Stimulated activated CD8-positive, alpha-beta memory T cell treated with anti-CD3 and anti-CD28 coated beads, Interleukin-7, amount 100 ng/mL, for 1 hour (primary cell): ENCODE measurements around the gene DUSP6.
A peak's percentile ranks its signal among the peaks of the same experiment; 100 is the strongest.

Source experiments
- DNase-seq, 2 donors: peaks; one replicate each; pipeline ENCODE4 v3.0.0-alpha.2; 2020; ENCODE audit warnings: low read depth in 2 of 2

DUSP6 gene, protein sequence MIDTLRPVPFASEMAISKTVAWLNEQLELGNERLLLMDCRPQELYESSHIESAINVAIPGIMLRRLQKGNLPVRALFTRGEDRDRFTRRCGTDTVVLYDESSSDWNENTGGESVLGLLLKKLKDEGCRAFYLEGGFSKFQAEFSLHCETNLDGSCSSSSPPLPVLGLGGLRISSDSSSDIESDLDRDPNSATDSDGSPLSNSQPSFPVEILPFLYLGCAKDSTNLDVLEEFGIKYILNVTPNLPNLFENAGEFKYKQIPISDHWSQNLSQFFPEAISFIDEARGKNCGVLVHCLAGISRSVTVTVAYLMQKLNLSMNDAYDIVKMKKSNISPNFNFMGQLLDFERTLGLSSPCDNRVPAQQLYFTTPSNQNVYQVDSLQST

DNA sequence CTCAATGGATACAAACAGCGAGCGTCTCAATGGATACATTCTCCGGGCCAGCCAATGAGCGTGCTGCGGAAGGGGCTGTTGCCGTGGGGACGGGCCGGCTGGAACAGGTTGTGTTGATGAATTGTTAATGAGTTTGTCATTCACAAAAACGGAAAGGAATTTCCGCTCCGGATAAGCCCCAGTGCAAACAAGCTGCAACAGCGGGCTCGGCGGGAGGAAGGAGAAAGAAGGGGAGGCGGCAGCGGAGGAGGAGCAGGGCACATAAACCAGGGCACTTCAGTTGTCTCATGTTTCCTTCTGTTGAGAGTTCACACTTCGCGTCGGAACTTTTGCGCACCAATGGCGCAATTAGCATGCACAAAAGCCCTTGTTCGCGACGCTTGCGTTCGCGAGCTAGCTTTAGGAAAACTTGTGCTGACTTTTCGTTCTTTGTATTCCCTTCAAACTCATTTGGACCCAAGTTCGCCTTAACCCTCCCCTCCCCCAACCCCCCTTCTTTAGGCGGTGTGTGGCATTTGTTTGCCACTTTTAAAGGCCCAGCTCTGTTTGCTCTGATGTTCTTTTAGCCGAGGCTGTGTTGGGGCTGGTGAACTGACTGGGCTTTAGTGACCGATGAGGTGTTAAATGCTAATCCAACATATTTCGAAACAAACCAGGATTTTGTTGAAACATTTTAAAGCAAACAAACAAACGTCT lies at the start of gene DUSP6:
Gene DUSP6, minus strand, starts transcription at position 10 of the 696 bp plus-strand sequence. CDS start 462 bp downstream, outside the sequence.
- peak; percentile 55 to 66 for DNase-seq

DNA sequence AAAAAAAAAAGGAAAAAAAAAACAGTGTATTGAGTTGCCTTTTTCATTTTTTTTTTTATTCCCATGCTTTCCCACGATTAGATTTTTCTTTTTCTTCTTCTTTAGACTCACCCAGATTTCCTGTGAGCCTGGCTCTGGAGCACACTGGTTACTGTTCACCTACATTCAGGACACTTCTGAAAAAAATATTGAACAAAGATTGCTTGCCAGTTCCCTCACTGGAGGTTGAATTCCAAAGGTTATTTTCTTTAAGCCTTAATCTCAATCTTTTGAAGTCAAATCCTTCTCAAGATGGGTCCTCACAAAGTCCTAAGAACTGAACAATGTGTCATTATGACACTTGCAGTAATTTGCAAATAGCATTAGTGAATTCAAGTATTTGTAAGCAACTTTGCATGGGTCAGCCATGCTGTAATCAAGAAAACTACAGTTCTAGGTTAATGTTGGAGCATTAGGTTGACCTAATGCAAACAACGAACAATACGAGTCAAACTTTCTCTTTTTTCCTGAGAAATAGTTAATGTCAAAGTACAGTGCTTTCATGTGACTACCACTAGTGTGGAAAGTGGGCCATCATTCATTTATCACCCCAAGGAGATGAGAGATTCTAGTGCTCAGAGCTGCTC lies 49.2 kb upstream of the DUSP6 start:
- DNase-seq, result no peak

GRCh38 chr12:89400415-89400814 lies 48.1 kb upstream of the DUSP6 start:
- DNase-seq, result no peak

GRCh38 chr12:89395712-89396111 lies 43.4 kb upstream of the DUSP6 start:
- no peak for DNase-seq

- no peak for DNase-seq
Measured at GRCh38 chr12:89393551-89394121, 41.3 kb upstream of the DUSP6 start.

- no peak for DNase-seq
Measured at GRCh38 chr12:89392391-89392790, 40.1 kb upstream of the DUSP6 start.

DNA sequence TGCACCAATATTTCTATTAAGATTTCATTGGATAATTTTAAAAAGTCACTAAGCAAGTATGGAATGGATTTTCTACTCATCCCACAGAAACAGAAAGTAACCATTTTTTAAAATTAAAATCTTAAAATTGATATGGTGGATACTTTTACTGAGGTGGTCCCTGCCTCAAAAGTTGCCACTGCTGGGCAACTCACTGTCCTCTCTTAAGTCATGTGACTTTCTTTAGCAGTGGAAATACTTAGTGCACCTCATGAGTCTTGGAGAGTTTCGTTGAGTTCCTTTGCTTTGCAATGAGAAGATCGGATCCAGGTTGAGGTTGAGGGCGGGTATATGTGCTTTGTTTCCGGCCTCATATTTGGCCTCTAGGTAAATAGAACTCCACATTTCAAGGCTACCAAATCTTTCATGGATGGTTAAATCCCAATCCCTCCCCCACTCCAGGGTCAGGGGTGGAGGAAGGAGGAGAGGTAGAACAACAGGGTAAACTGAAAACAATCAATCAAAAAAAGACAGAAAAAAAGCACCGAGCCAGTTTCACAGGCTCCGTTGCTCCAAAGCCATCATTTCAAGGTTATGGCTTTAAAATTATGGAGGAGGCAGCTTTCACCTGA lies 39.5 kb upstream of the DUSP6 start:
- no peak for DNase-seq

DNA sequence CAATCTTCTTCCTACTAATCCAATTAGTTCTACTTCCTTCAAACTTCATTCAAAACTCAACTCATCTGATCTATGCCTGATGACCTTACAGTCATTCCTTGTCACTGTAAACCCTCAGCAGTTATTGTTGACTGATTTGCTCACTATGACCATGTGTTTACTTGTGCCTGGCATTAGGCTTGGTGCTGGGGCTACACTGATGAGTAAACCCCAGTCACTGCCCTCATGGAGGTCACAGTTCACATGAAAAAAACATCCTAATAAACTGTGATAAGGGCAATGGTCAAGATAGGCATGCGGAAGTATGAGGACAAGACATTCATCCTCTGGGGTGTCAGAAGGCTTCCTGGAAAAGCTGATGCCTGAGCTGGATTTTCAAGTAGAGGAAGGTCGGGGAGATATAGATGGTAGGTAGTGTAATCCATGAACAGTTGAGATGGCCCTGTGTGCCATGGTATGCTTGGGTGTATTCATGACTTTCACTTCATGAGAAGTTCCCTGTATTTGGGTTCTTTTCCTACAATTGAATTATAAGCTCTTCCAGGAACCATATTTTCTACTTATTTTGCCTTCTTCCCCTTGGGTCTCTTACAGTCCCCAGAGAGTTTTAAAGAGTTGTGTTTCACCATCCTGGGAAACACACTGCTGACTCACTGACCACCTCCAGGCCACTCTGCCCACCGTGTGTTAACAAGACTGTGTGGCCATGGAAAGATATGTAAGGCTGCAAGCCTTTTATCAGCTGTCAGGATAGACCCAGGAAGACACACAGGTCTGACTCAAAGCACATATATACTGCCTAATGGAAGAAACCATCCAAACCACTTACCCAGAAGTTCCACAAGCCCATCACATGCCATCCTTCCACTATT lies 38.7 kb upstream of the DUSP6 start:
- DNase-seq, result no peak

GRCh38 chr12:89389755-89390661 lies 37.7 kb upstream of the DUSP6 start:
- no peak for DNase-seq

- DNase-seq, result no peak
Measured at GRCh38 chr12:89386138-89386537, 33.8 kb upstream of the DUSP6 start.

GRCh38 chr12:89384807-89385206 lies 32.5 kb upstream of the DUSP6 start:
- no peak for DNase-seq

GRCh38 chr12:89384050-89384758 lies 31.9 kb upstream of the DUSP6 start:
- no peak for DNase-seq

DNA sequence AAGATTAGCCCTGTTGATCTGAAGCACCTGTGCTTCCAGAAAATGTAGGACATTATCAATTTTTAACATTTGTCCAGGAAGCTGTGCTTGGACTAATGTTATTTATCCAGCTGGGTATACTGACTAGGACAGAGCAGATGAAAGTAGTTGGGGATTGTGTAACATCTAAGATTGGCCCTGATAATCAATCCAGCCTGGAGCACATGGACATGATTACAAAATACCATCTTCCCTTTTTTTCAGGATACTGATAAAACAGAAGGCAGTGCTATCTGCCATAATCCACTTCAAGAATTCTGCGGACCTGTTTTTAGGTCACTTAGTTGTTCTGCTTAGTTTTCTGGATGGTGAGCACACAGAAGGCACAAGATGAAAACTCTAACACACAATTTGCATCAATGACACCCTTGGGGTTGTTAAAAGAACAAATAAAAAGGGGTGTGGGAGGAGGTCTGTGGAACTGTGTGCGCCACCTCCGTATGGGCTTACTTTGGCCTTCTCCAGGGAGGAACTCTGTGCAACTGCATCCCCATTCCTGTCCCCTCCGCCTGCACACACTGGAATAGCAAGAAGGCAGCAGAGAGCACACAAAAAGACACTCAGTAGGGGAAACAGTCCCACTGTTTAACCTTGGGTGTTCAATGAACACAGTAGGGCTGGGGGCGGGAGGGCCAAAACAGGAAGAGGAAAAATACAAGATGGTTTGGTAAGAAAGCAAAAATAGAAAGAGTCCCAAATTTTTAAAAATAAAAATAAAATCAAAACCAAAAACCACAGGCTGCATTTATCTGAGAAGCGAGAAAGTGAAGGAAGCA lies 31.1 kb upstream of the DUSP6 start:
- no peak for DNase-seq

DNA sequence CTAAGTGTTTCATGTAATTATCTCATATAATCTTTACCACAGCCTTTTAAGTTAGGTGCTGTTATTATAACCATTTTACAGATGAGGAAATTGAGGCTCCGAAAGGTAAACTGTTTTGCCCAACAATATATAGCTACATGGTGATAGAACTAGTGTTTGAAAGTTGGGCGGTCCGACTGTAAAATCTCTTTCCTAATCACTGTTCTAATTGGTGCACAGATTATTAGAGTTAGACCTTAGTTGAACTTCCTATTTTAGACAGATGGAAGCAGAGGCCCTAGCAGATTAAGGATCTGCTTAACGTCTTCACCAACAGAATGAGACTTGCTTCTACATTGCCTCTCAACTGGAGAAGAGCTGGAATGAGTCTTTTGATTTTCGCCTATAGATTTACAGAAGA lies 30.0 kb upstream of the DUSP6 start:
- no peak for DNase-seq

DNA sequence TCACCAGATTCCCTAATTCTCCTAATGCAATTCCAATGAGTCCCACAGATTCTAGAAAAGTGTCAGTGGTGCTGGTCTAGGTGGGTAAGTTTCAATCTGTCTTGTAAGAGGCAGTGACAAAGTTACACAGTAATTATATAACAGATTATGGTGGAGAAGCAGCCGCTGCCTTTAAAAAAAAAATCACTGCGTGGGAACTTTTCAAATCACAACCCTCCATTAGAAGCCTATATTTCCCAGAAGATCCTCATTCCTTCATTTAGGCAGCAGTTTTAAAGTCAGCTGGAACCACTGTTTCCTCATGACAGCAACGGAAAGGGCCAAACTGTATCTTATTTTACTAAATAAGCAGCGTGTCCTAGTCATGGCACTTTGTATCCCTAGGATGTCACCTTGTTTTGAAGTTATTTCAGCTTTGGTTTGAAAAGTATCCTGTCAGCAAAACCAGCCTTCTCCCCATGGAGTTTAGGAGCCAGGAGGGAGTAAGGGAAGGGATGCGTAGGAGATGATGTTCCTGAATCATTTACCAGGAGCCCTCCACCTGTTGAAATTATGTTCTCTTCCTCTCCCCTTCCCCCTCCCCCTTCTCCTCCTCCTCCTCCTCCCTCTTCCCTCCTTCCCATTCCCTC lies 27.7 kb upstream of the DUSP6 start:
- DNase-seq, result no peak

DNA sequence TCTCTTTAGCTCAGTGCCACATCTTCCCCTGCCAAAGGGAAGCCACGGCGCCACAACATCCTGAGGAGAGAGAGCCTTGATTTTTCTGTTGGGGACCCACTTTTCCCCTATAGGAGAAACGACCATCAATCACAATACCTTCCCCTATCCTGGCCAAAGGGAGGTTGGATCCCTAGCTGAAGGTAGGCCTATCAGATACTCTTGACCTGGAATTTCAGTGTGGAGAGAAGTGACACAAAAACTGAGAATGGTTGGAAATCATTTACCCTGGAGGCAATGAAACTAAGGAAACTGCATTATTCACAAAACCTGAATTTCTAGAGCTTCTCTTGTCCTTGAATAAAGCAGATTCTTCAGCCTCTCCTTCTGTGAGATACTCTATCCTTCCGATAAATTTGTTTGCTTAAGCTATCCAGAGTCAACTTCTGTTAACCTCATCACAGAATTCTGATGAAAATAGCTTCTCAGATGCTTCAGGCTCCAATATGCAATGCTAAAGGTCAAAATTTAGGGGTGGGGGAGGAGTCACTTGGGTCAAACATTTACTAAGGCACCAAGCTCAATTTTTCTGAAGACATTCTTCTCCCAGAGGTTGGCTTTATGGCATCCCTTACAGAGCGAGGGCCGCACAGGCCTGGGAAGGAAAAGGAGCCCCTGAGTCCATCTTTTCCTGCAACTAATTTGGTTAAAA lies 27.0 kb upstream of the DUSP6 start:
- no peak for DNase-seq

DNA sequence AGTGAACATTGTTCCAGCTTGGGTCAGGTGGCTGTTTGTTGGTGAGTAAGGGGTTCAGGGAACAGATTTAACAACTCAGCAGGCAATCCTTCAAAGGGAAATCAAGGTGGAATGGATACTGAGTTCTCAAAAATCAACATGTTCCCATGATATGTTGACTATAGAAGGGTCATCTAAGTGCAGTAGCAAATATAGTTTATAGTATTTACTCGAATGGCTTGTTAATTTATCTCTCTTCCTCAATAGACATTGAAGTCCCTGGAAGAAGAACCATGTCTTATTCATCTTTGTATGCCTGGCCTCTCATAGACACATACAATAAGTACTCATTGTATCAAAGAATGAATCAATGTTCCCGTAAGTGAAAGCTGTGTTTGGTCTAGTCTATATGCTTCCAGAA lies 24.5 kb upstream of the DUSP6 start:
- DNase-seq, result no peak

DNA sequence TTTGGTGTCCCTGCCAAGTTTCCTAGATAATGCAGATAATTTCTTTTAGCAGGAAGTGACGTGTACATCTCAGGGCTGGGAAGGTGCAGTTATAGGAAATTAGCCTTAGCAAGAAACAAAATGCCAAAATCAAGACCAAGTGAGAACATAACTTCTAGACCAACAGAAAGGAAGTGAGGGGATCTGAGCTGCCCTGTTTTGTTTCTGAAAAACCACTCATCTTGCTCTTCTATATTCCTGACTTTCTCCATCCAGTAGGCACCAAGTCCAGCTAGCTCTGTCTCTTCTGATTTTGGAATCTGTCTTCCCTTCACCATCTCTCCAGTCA lies 23.9 kb upstream of the DUSP6 start:
- no peak for DNase-seq
